ENCODE results near the gene CCL15. TPM values are rescaled to one million over a fixed set of nuclear protein-coding genes. Genes with fewer than 3 reads are reported as not detected.

Gene CCL15
- polyA plus RNA-seq (2013, experiment 1 of 2), result not detected
- polyA plus RNA-seq (2013, experiment 2 of 2), result not detected

GRCh38 chr17:36001110-36001771 lies at the start of gene CCL15:
CCL15 (minus strand) TSS chr17:36001553; CDS start chr17:36001492, 61 bp downstream.
- Histone ChIP-seq H3K27ac (ENCODE audit: low read depth, low read length, severe bottlenecking) (no peak within 1 kb of the TSS), H3K9me3 (ENCODE audit: control insufficient read depth, low read length) (no peaks in the 10 kb centered on the region), H3K4me3 (ENCODE audit: extremely low read depth, insufficient read depth, low read length, poor library complexity, severe bottlenecking) (no peak within 1 kb of the TSS), H3K36me3 (ENCODE audit: control insufficient read depth, insufficient read depth, low read length) (no peaks in the 10 kb centered on the region), H3K4me1 (ENCODE audit: control insufficient read depth, insufficient read depth, low read length, poor library complexity, severe bottlenecking) (no peaks in the 10 kb centered on the region)
- 81 to 84% methylated on average over 4 to 5 of the region's 6 CpGs for WGBS, 2 experiments (ENCODE audit: insufficient coverage in 2 of 2)

GRCh38 chr17:36049643-36050042 lies 48.3 kb upstream of the CCL15 start:
- H3K27ac ChIP-seq (ENCODE audit: low read depth, low read length, severe bottlenecking), result no peak overlapping the region
- 100% methylated on average over 2 of the region's 2 CpGs; no CpG with 5 or more reads in 1 of the 2 experiments for WGBS, 2 experiments (ENCODE audit: insufficient coverage in 2 of 2)
- H3K4me3 ChIP-seq (ENCODE audit: extremely low read depth, insufficient read depth, low read length, poor library complexity, severe bottlenecking), result no peak overlapping the region
- H3K9me3 ChIP-seq (ENCODE audit: control insufficient read depth, low read length), result no peaks in the 10 kb centered on the region
- H3K36me3 ChIP-seq (ENCODE audit: control insufficient read depth, insufficient read depth, low read length), result no peaks in the 10 kb centered on the region
- no peaks in the 10 kb centered on the region for H3K4me1 ChIP-seq (ENCODE audit: control insufficient read depth, insufficient read depth, low read length, poor library complexity, severe bottlenecking)

- Histone ChIP-seq H3K36me3 (ENCODE audit: control insufficient read depth, insufficient read depth, low read length) (no peaks in the 10 kb centered on the region), H3K9me3 (ENCODE audit: control insufficient read depth, low read length) (no peaks in the 10 kb centered on the region), H3K4me3 (ENCODE audit: extremely low read depth, insufficient read depth, low read length, poor library complexity, severe bottlenecking) (no peak overlapping the region), H3K4me1 (ENCODE audit: control insufficient read depth, insufficient read depth, low read length, poor library complexity, severe bottlenecking) (no peaks in the 10 kb centered on the region), H3K27ac (ENCODE audit: low read depth, low read length, severe bottlenecking) (no peak overlapping the region)
- WGBS, 2 experiments (ENCODE audit: insufficient coverage in 2 of 2), result 100% methylated on average over 1 of the region's 2 CpGs; no CpG with 5 or more reads in 1 of the 2 experiments
Measured at GRCh38 chr17:36048066-36048465, 46.7 kb upstream of the CCL15 start.

GRCh38 chr17:36036235-36036634 lies 34.9 kb upstream of the CCL15 start:
- WGBS, 2 experiments (ENCODE audit: insufficient coverage in 2 of 2), result 100% methylated on average over 2 of the region's 4 CpGs; no CpG with 5 or more reads in 1 of the 2 experiments

GRCh38 chr17:36034127-36034526 lies 32.8 kb upstream of the CCL15 start:
- Histone ChIP-seq H3K9me3 (ENCODE audit: control insufficient read depth, low read length) (no peaks in the 10 kb centered on the region), H3K36me3 (ENCODE audit: control insufficient read depth, insufficient read depth, low read length) (no peaks in the 10 kb centered on the region), H3K4me3 (ENCODE audit: extremely low read depth, insufficient read depth, low read length, poor library complexity, severe bottlenecking) (no peak overlapping the region), H3K27ac (ENCODE audit: low read depth, low read length, severe bottlenecking) (no peak overlapping the region), H3K4me1 (ENCODE audit: control insufficient read depth, insufficient read depth, low read length, poor library complexity, severe bottlenecking) (no peaks in the 10 kb centered on the region)
- WGBS, 2 experiments (ENCODE audit: insufficient coverage in 2 of 2), result no CpG with 5 or more reads among the region's 3 CpGs

More at GRCh38 chr17:36036235-36036634, 34.9 kb upstream of the CCL15 start:
- Histone ChIP-seq H3K4me3 (ENCODE audit: extremely low read depth, insufficient read depth, low read length, poor library complexity, severe bottlenecking) (no peak overlapping the region), H3K27ac (ENCODE audit: low read depth, low read length, severe bottlenecking) (no peak overlapping the region), H3K4me1 (ENCODE audit: control insufficient read depth, insufficient read depth, low read length, poor library complexity, severe bottlenecking) (no peaks in the 10 kb centered on the region), H3K9me3 (ENCODE audit: control insufficient read depth, low read length) (no peaks in the 10 kb centered on the region), H3K36me3 (ENCODE audit: control insufficient read depth, insufficient read depth, low read length) (no peaks in the 10 kb centered on the region)

- Histone ChIP-seq H3K4me1 (ENCODE audit: control insufficient read depth, insufficient read depth, low read length, poor library complexity, severe bottlenecking) (no peaks in the 10 kb centered on the region), H3K9me3 (ENCODE audit: control insufficient read depth, low read length) (no peaks in the 10 kb centered on the region), H3K27ac (ENCODE audit: low read depth, low read length, severe bottlenecking) (no peak overlapping the region), H3K36me3 (ENCODE audit: control insufficient read depth, insufficient read depth, low read length) (no peaks in the 10 kb centered on the region), H3K4me3 (ENCODE audit: extremely low read depth, insufficient read depth, low read length, poor library complexity, severe bottlenecking) (no peak overlapping the region)
- WGBS, 2 experiments (ENCODE audit: insufficient coverage in 2 of 2), result no CpG with 5 or more reads among the region's 1 CpG
Measured at GRCh38 chr17:36030956-36031355, 29.6 kb upstream of the CCL15 start.

GRCh38 chr17:36027761-36028160 lies 26.4 kb upstream of the CCL15 start:
- Histone ChIP-seq H3K4me3 (ENCODE audit: extremely low read depth, insufficient read depth, low read length, poor library complexity, severe bottlenecking) (no peak overlapping the region), H3K36me3 (ENCODE audit: control insufficient read depth, insufficient read depth, low read length) (no peaks in the 10 kb centered on the region), H3K4me1 (ENCODE audit: control insufficient read depth, insufficient read depth, low read length, poor library complexity, severe bottlenecking) (no peaks in the 10 kb centered on the region), H3K27ac (ENCODE audit: low read depth, low read length, severe bottlenecking) (no peak overlapping the region), H3K9me3 (ENCODE audit: control insufficient read depth, low read length) (no peaks in the 10 kb centered on the region)
- WGBS, 2 experiments (ENCODE audit: insufficient coverage in 2 of 2), result 79 to 83% methylated on average over 3 of the region's 4 CpGs

- Histone ChIP-seq H3K4me1 (ENCODE audit: control insufficient read depth, insufficient read depth, low read length, poor library complexity, severe bottlenecking) (no peaks in the 10 kb centered on the region), H3K9me3 (ENCODE audit: control insufficient read depth, low read length) (no peaks in the 10 kb centered on the region), H3K4me3 (ENCODE audit: extremely low read depth, insufficient read depth, low read length, poor library complexity, severe bottlenecking) (no peak overlapping the region), H3K36me3 (ENCODE audit: control insufficient read depth, insufficient read depth, low read length) (no peaks in the 10 kb centered on the region), H3K27ac (ENCODE audit: low read depth, low read length, severe bottlenecking) (no peak overlapping the region)
- WGBS, 2 experiments (ENCODE audit: insufficient coverage in 2 of 2), result 84 to 100% methylated on average over 1 to 2 of the region's 6 CpGs
Measured at GRCh38 chr17:36024106-36024869, 22.9 kb upstream of the CCL15 start.

GRCh38 chr17:36019423-36019822 lies 18.1 kb upstream of the CCL15 start:
- Histone ChIP-seq H3K9me3 (ENCODE audit: control insufficient read depth, low read length) (no peaks in the 10 kb centered on the region), H3K4me3 (ENCODE audit: extremely low read depth, insufficient read depth, low read length, poor library complexity, severe bottlenecking) (no peak overlapping the region), H3K27ac (ENCODE audit: low read depth, low read length, severe bottlenecking) (no peak overlapping the region), H3K36me3 (ENCODE audit: control insufficient read depth, insufficient read depth, low read length) (no peaks in the 10 kb centered on the region), H3K4me1 (ENCODE audit: control insufficient read depth, insufficient read depth, low read length, poor library complexity, severe bottlenecking) (no peaks in the 10 kb centered on the region)
- 84 to 94% methylated on average over 2 of the region's 2 CpGs for WGBS, 2 experiments (ENCODE audit: insufficient coverage in 2 of 2)

GRCh38 chr17:36017799-36018198 lies 16.4 kb upstream of the CCL15 start, which contains the start of gene CCL23:
CCL23 (minus strand) TSS chr17:36017972; CDS start chr17:36017897, 75 bp downstream.
- Histone ChIP-seq H3K27ac (ENCODE audit: low read depth, low read length, severe bottlenecking) (no peak within 1 kb of the TSS), H3K36me3 (ENCODE audit: control insufficient read depth, insufficient read depth, low read length) (no peaks in the 10 kb centered on the region), H3K4me1 (ENCODE audit: control insufficient read depth, insufficient read depth, low read length, poor library complexity, severe bottlenecking) (no peaks in the 10 kb centered on the region), H3K9me3 (ENCODE audit: control insufficient read depth, low read length) (no peaks in the 10 kb centered on the region), H3K4me3 (ENCODE audit: extremely low read depth, insufficient read depth, low read length, poor library complexity, severe bottlenecking) (no peak within 1 kb of the TSS)
- WGBS, 2 experiments (ENCODE audit: insufficient coverage in 2 of 2), result 63 to 71% methylated on average over 4 to 5 of the region's 6 CpGs

GRCh38 chr17:36016555-36016954 lies 15.2 kb upstream of the CCL15 start:
- Histone ChIP-seq H3K4me1 (ENCODE audit: control insufficient read depth, insufficient read depth, low read length, poor library complexity, severe bottlenecking) (no peaks in the 10 kb centered on the region), H3K4me3 (ENCODE audit: extremely low read depth, insufficient read depth, low read length, poor library complexity, severe bottlenecking) (no peak overlapping the region), H3K36me3 (ENCODE audit: control insufficient read depth, insufficient read depth, low read length) (no peaks in the 10 kb centered on the region), H3K27ac (ENCODE audit: low read depth, low read length, severe bottlenecking) (no peak overlapping the region), H3K9me3 (ENCODE audit: control insufficient read depth, low read length) (peaks cover 7% of the 10 kb centered on the region)
- no CpG with 5 or more reads among the region's 2 CpGs for WGBS, 2 experiments (ENCODE audit: insufficient coverage in 2 of 2)

Measured in mesodermal cell (in vitro differentiated cells).